Measurements from ENCODE around the gene GZMH.
"Not testable (repeated sequence)": the region's sequence is repeated elsewhere in the genome, so short reads cannot be mapped to it uniquely, and the experiment has no call there.

GZMH gene

GRCh38 chr14:24584402-24584801, 25.1 kb downstream of the GZMH start:
- peaks cover 0 to 15% of the 10 kb centered on the region in 2 donors for H3K9me3 ChIP-seq (ENCODE audit: control insufficient read depth in 1 of 2, low read length in 2 of 2)
- H3K36me3 ChIP-seq (ENCODE audit: control insufficient read depth in 1 of 2, insufficient read depth in 2 of 2, low read length in 2 of 2); H3K4me3 ChIP-seq (ENCODE audit: low read depth in 1 of 2, low read length in 2 of 2); H3K27me3 ChIP-seq (ENCODE audit: low read depth, low read length); H3K4me1 ChIP-seq (ENCODE audit: control insufficient read depth in 1 of 2, insufficient read depth in 2 of 2, low read length in 2 of 2); H3K27ac ChIP-seq (ENCODE audit: low read length): not testable (repeated sequence)

- Histone ChIP-seq H3K4me3 (ENCODE audit: low read depth in 1 of 2, low read length in 2 of 2) (no peak overlapping the region), H3K36me3 (ENCODE audit: control insufficient read depth in 1 of 2, insufficient read depth in 2 of 2, low read length in 2 of 2) (no peaks in the 10 kb centered on the region), H3K9me3 (ENCODE audit: control insufficient read depth in 1 of 2, low read length in 2 of 2) (no peaks in the 10 kb centered on the region), H3K27me3 (ENCODE audit: low read depth, low read length) (no peaks in the 10 kb centered on the region), H3K4me1 (ENCODE audit: control insufficient read depth in 1 of 2, insufficient read depth in 2 of 2, low read length in 2 of 2) (no peaks in the 10 kb centered on the region), H3K27ac (ENCODE audit: low read length) (no peak overlapping the region)
Observed at GRCh38 chr14:24578558-24578957, 30.9 kb downstream of the GZMH start.

- H3K36me3 ChIP-seq (ENCODE audit: control insufficient read depth in 1 of 2, insufficient read depth in 2 of 2, low read length in 2 of 2) = no peaks in the 10 kb centered on the region
- no peak overlapping the region for H3K27ac ChIP-seq (ENCODE audit: low read length)
- no peaks in the 10 kb centered on the region for H3K9me3 ChIP-seq (ENCODE audit: control insufficient read depth in 1 of 2, low read length in 2 of 2)
- H3K4me1 ChIP-seq (ENCODE audit: control insufficient read depth in 1 of 2, insufficient read depth in 2 of 2, low read length in 2 of 2) = no peaks in the 10 kb centered on the region
- no peak overlapping the region for H3K4me3 ChIP-seq (ENCODE audit: low read depth in 1 of 2, low read length in 2 of 2)
- H3K27me3 ChIP-seq (ENCODE audit: low read depth, low read length) = no peaks in the 10 kb centered on the region
Observed at GRCh38 chr14:24576771-24577170, 32.7 kb downstream of the GZMH start.

- Histone ChIP-seq H3K27ac (ENCODE audit: low read length) (no peak within 1 kb of the TSS), H3K27me3 (ENCODE audit: low read depth, low read length) (no peaks in the 10 kb centered on the region), H3K4me3 (ENCODE audit: low read depth in 1 of 2, low read length in 2 of 2) (no peak within 1 kb of the TSS), H3K36me3 (ENCODE audit: control insufficient read depth in 1 of 2, insufficient read depth in 2 of 2, low read length in 2 of 2) (no peaks in the 10 kb centered on the region), H3K4me1 (ENCODE audit: control insufficient read depth in 1 of 2, insufficient read depth in 2 of 2, low read length in 2 of 2) (no peaks in the 10 kb centered on the region), H3K9me3 (ENCODE audit: control insufficient read depth in 1 of 2, low read length in 2 of 2) (no peaks in the 10 kb centered on the region)
Observed at GRCh38 chr14:24576182-24576581, 33.3 kb downstream of the GZMH start, which contains the start of gene CTSG. Gene CTSG, minus strand, starts transcription at chr14:24576250. Its CDS starts 27 bp downstream, at chr14:24576223.

GRCh38 chr14:24574206-24574774, 35.2 kb downstream of the GZMH start:
- Histone ChIP-seq H3K27me3 (ENCODE audit: low read depth, low read length) (no peaks in the 10 kb centered on the region), H3K36me3 (ENCODE audit: control insufficient read depth in 1 of 2, insufficient read depth in 2 of 2, low read length in 2 of 2) (no peaks in the 10 kb centered on the region), H3K27ac (ENCODE audit: low read length) (no peak overlapping the region), H3K9me3 (ENCODE audit: control insufficient read depth in 1 of 2, low read length in 2 of 2) (no peaks in the 10 kb centered on the region), H3K4me1 (ENCODE audit: control insufficient read depth in 1 of 2, insufficient read depth in 2 of 2, low read length in 2 of 2) (no peaks in the 10 kb centered on the region), H3K4me3 (ENCODE audit: low read depth in 1 of 2, low read length in 2 of 2) (no peak overlapping the region)

GRCh38 chr14:24566318-24566717, 43.2 kb downstream of the GZMH start:
- no peak overlapping the region for H3K27ac ChIP-seq (ENCODE audit: low read length)
- no peak overlapping the region for H3K4me3 ChIP-seq (ENCODE audit: low read depth in 1 of 2, low read length in 2 of 2)
- H3K4me1 ChIP-seq (ENCODE audit: control insufficient read depth in 1 of 2, insufficient read depth in 2 of 2, low read length in 2 of 2) = no peaks in the 10 kb centered on the region
- no peaks in the 10 kb centered on the region for H3K27me3 ChIP-seq (ENCODE audit: low read depth, low read length)
- H3K9me3 ChIP-seq (ENCODE audit: control insufficient read depth in 1 of 2, low read length in 2 of 2) = peaks cover 0 to 38% of the 10 kb centered on the region in 2 donors
- H3K36me3 ChIP-seq (ENCODE audit: control insufficient read depth in 1 of 2, insufficient read depth in 2 of 2, low read length in 2 of 2) = no peaks in the 10 kb centered on the region

GRCh38 chr14:24565766-24566165, 43.7 kb downstream of the GZMH start:
- no peak overlapping the region for H3K27ac ChIP-seq (ENCODE audit: low read length)
- no peak overlapping the region for H3K4me3 ChIP-seq (ENCODE audit: low read depth in 1 of 2, low read length in 2 of 2)
- H3K9me3 ChIP-seq (ENCODE audit: control insufficient read depth in 1 of 2, low read length in 2 of 2) = peaks cover 0 to 38% of the 10 kb centered on the region in 2 donors
- H3K36me3 ChIP-seq (ENCODE audit: control insufficient read depth in 1 of 2, insufficient read depth in 2 of 2, low read length in 2 of 2) = no peaks in the 10 kb centered on the region
- H3K27me3 ChIP-seq (ENCODE audit: low read depth, low read length) = no peaks in the 10 kb centered on the region
- no peaks in the 10 kb centered on the region for H3K4me1 ChIP-seq (ENCODE audit: control insufficient read depth in 1 of 2, insufficient read depth in 2 of 2, low read length in 2 of 2)

GRCh38 chr14:24563505-24563904, 46.0 kb downstream of the GZMH start:
- Histone ChIP-seq H3K27me3 (ENCODE audit: low read depth, low read length) (no peaks in the 10 kb centered on the region), H3K36me3 (ENCODE audit: control insufficient read depth in 1 of 2, insufficient read depth in 2 of 2, low read length in 2 of 2) (no peaks in the 10 kb centered on the region), H3K27ac (ENCODE audit: low read length) (no peak overlapping the region), H3K4me1 (ENCODE audit: control insufficient read depth in 1 of 2, insufficient read depth in 2 of 2, low read length in 2 of 2) (no peaks in the 10 kb centered on the region), H3K4me3 (ENCODE audit: low read depth in 1 of 2, low read length in 2 of 2) (no peak overlapping the region), H3K9me3 (ENCODE audit: control insufficient read depth in 1 of 2, low read length in 2 of 2) (peaks cover 0 to 38% of the 10 kb centered on the region in 2 donors)

GRCh38 chr14:24556756-24557155, 52.7 kb downstream of the GZMH start:
- no peaks in the 10 kb centered on the region for H3K9me3 ChIP-seq (ENCODE audit: control insufficient read depth in 1 of 2, low read length in 2 of 2)
- H3K4me3 ChIP-seq (ENCODE audit: low read depth in 1 of 2, low read length in 2 of 2) = no peak overlapping the region
- no peak overlapping the region for H3K27ac ChIP-seq (ENCODE audit: low read length)
- no peaks in the 10 kb centered on the region for H3K4me1 ChIP-seq (ENCODE audit: control insufficient read depth in 1 of 2, insufficient read depth in 2 of 2, low read length in 2 of 2)
- H3K27me3 ChIP-seq (ENCODE audit: low read depth, low read length) = no peaks in the 10 kb centered on the region
- H3K36me3 ChIP-seq (ENCODE audit: control insufficient read depth in 1 of 2, insufficient read depth in 2 of 2, low read length in 2 of 2) = no peaks in the 10 kb centered on the region
